Activated T-cell treated with anti-CD3 and anti-CD28 coated beads, Interleukin-2, amount 50 U/mL, for 48 hours (primary cell): ENCODE results near the gene NPRL2.

Experiments used
- DNase-seq, 2 experiments: peaks; one replicate each; pipeline ENCODE4 v3.0.0-alpha.2; 2020

NPRL2 gene

GRCh38 chr3:50373146-50374051 lies 22.8 kb upstream of the NPRL2 start:
- DNase-seq: no peak

GRCh38 chr3:50372349-50372748 lies 21.8 kb upstream of the NPRL2 start:
- no peak for DNase-seq

- DNase-seq: no peak
These were observed 20.6 kb upstream of the NPRL2 start for GRCh38 chr3:50371133-50371685.

GRCh38 chr3:50370594-50370993 lies 20.0 kb upstream of the NPRL2 start:
- no peak for DNase-seq

- DNase-seq: no peak
These were observed 18.6 kb upstream of the NPRL2 start for GRCh38 chr3:50369012-50369670.

GRCh38 chr3:50365842-50366220 lies 15.3 kb upstream of the NPRL2 start:
- DNase-seq: no peak

GRCh38 chr3:50365080-50365841 lies 14.7 kb upstream of the NPRL2 start:
- peak; percentile 95 to 97 for DNase-seq

GRCh38 chr3:50364573-50365079 lies 14.1 kb upstream of the NPRL2 start:
- DNase-seq: no peak

- no peak for DNase-seq
These were observed 9.2 kb upstream of the NPRL2 start for GRCh38 chr3:50359760-50360110.

- DNase-seq: peak; percentile 94
These were observed 8.6 kb upstream of the NPRL2 start, which contains the start of gene TMEM115 for GRCh38 chr3:50358911-50359759. TSS of gene TMEM115 (minus strand) at chr3:50359521. CDS start at chr3:50359063, 458 bp downstream.

- no peak for DNase-seq
These were observed 7.9 kb upstream of the NPRL2 start for GRCh38 chr3:50358355-50358910.

- DNase-seq: no peak
These were observed 6.9 kb upstream of the NPRL2 start for GRCh38 chr3:50357481-50357880.

GRCh38 chr3:50356553-50356952 lies 6.0 kb upstream of the NPRL2 start:
- no peak for DNase-seq

GRCh38 chr3:50355829-50356552 lies 5.4 kb upstream of the NPRL2 start:
- DNase-seq: no peak

GRCh38 chr3:50354850-50355249 lies 4.3 kb upstream of the NPRL2 start:
- DNase-seq: no peak

GRCh38 chr3:50354186-50354764 lies 3.7 kb upstream of the NPRL2 start:
- DNase-seq: no peak

GRCh38 chr3:50353245-50354004 lies 2.9 kb upstream of the NPRL2 start:
- DNase-seq: no peak

- no peak for DNase-seq
These were observed 2.2 kb upstream of the NPRL2 start for GRCh38 chr3:50352781-50353180.

GRCh38 chr3:50351323-50351697 lies 735 bp upstream of the NPRL2 start:
- no peak for DNase-seq

- no peak for DNase-seq
These were observed 405 bp downstream of the NPRL2 start for GRCh38 chr3:50350213-50350526.
